Measurements from ENCODE around the gene CA4.

GRCh38 chr17:60160829-60161501, 11.2 kb downstream of the CA4 start:
- TF ChIP-seq GATA2 (CRISPR knock-in tag; IDR thresholded peaks at IDR 0.05), result no peak
- TF ChIP-seq CTCF (IDR thresholded peaks at IDR 0.05 in 2 of 3, conservative IDR thresholded peaks at IDR 0.05 in 1 of 3; ENCODE audit: insufficient read depth in 2 of 3, low read depth in 1 of 3, low read length in 3 of 3), result no peak
- no peak for TF ChIP-seq ETS2 (tag; IDR thresholded peaks at IDR 0.05; ENCODE audit: borderline replicate concordance, poor library complexity, severe bottlenecking)
- TF ChIP-seq RAD51 (IDR thresholded peaks at IDR 0.05; ENCODE audit: borderline replicate concordance, low read depth), result no peak
- TF ChIP-seq NRF1 (conservative IDR thresholded peaks at IDR 0.05 in 1 of 2, IDR thresholded peaks at IDR 0.05 in 1 of 2), result no peak
- no peak for TF ChIP-seq NCOA4 (IDR thresholded peaks at IDR 0.05; ENCODE audit: partially characterized antibody)
- no peak for TF ChIP-seq TCF7 (IDR thresholded peaks at IDR 0.05; ENCODE audit: borderline replicate concordance)
- TF ChIP-seq ZC3H4 (CRISPR knock-in tag; IDR thresholded peaks at IDR 0.05; ENCODE audit: borderline replicate concordance), result no peak
- TF ChIP-seq ZNF124 (CRISPR knock-in tag; IDR thresholded peaks at IDR 0.05), result no peak
- no peak for TF ChIP-seq ZEB2 (IDR thresholded peaks at IDR 0.05)
- TF ChIP-seq ZNF507 (tag; conservative IDR thresholded peaks at IDR 0.05), result no peak
- no peak for TF ChIP-seq REST (IDR thresholded peaks at IDR 0.05; ENCODE audit: borderline replicate concordance)
- no peak for TF ChIP-seq REST (CRISPR knock-in tag; IDR thresholded peaks at IDR 0.05; ENCODE audit: low read depth)
